Measurements from ENCODE around the gene NOP56. TPM values are rescaled to one million over a fixed set of nuclear protein-coding genes. Genes with fewer than 3 reads are reported as not detected.

Gene NOP56
- total RNA-seq, 1 donor from 2014 or later: 32.1 TPM

DNA sequence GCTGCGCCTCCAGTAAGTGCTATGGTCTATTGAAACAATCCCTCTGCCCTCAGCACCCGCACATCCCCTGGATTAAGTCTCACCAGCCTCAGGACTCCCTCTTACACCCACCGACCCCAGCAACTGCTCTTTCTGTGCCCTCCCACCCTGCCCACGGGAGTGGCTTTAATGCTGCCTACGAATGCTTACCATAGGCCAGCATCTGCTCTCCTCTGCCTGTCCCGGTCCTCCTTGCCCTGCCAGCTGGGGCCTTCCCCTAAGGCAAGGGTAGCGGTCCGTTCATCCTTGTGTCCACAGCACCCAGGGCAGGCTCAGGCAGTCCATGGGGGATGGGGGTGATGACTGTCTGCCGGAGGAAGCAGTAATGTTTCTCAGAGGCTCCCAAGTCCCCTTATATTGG is 44.2 kb downstream of the NOP56 start:
- DNase-seq (ENCODE audit: low spot score in 2 of 2): peak in 1 of 2 donors; percentile 41
- intact Hi-C loops (cut with DNase I): loop anchor here (10.0 kb wide), 1 partner anchor 178 kb away; the partner anchor contains the start of gene PTPRA
- Histone ChIP-seq H3K9me3 (no peaks in the 10 kb centered on the region), H3K27me3 (peaks cover 6% of the 10 kb centered on the region), H3K36me3 (no peaks in the 10 kb centered on the region), H3K4me3 (no peak overlapping the region), H3K4me1 (peaks cover 2 to 7% of the 10 kb centered on the region in 2 donors), H3K27ac (no peak overlapping the region)
- TF ChIP-seq, protein P1, sequence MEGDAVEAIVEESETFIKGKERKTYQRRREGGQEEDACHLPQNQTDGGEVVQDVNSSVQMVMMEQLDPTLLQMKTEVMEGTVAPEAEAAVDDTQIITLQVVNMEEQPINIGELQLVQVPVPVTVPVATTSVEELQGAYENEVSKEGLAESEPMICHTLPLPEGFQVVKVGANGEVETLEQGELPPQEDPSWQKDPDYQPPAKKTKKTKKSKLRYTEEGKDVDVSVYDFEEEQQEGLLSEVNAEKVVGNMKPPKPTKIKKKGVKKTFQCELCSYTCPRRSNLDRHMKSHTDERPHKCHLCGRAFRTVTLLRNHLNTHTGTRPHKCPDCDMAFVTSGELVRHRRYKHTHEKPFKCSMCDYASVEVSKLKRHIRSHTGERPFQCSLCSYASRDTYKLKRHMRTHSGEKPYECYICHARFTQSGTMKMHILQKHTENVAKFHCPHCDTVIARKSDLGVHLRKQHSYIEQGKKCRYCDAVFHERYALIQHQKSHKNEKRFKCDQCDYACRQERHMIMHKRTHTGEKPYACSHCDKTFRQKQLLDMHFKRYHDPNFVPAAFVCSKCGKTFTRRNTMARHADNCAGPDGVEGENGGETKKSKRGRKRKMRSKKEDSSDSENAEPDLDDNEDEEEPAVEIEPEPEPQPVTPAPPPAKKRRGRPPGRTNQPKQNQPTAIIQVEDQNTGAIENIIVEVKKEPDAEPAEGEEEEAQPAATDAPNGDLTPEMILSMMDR (IDR thresholded peaks at IDR 0.05): no peak

DNA sequence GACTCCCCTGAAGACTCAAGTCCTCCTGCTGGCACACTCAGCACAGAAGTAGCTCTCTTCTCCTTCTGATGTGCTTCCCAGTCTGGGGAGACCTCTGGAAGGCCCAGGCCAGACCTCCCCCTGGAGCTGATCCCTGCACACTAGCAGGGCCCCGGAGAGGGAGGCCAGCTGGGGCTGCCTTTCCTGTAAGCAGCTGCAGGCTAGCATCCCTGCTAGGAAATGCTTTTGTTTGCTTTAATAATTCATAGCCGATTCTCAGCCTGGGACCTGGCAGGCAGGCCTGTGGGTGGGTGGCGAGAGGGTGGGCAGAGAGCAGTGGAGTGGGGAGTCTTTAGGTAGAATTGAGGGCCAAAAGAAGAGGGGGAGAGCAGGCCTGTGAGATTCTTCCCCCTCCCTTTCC is 45.3 kb downstream of the NOP56 start:
- no peaks in the 10 kb centered on the region for H3K9me3 ChIP-seq
- no peak overlapping the region for H3K27ac ChIP-seq
- intact Hi-C loops (cut with DNase I): loop anchor here (10.0 kb wide), 1 partner anchor 177 kb away; the partner anchor contains the start of gene PTPRA
- H3K36me3 ChIP-seq: no peaks in the 10 kb centered on the region
- TF ChIP-seq, protein P1 (IDR thresholded peaks at IDR 0.05): no peak
- H3K27me3 ChIP-seq: peaks cover 6% of the 10 kb centered on the region
- H3K4me1 ChIP-seq: peaks cover 2 to 7% of the 10 kb centered on the region in 2 donors
- DNase-seq (ENCODE audit: low spot score in 2 of 2): no peak
- no peak overlapping the region for H3K4me3 ChIP-seq

DNA sequence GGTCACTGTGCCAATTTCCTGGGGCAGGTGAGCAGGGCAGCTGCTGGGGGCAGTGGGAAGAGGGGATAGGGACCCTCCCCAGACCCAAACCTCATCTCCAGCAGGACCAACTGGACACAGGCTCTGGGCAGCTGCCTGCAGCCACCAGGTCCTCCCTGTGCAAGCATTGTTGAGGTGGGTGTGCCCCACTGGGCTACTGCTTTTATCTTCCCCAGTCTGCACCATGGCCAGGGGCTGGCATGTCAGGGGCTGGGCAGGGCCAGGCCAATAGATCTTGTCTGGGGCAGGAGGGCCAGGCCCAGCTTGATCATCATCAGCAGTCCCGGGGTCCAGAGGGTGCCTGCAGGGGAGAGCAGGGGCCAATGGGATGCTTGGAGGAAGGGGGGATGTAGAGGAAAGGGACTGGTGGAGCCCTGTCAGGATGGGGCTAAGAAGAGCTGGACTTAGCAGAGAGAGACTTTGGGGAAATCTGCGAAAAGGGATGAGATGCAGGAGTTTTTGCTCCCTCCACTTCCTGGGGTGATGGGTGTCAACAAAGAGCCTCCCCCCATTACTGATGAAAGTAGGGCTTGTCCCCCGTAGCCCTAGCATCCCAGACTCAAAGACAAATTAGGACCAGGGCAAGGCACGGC is 45.9 kb downstream of the NOP56 start:
- DNase-seq (ENCODE audit: low spot score in 2 of 2): peak in 1 of 2 donors; percentile 51
- no peaks in the 10 kb centered on the region for H3K9me3 ChIP-seq
- no peaks in the 10 kb centered on the region for H3K36me3 ChIP-seq
- no peak overlapping the region for H3K27ac ChIP-seq
- H3K4me1 ChIP-seq: peaks cover 2 to 7% of the 10 kb centered on the region in 2 donors
- intact Hi-C loops (cut with DNase I): loop anchor here (10.0 kb wide), 1 partner anchor 176 kb away; the partner anchor contains the start of gene PTPRA
- TF ChIP-seq, protein P1 (IDR thresholded peaks at IDR 0.05): no peak
- peaks cover 6% of the 10 kb centered on the region for H3K27me3 ChIP-seq
- no peak overlapping the region for H3K4me3 ChIP-seq

DNA sequence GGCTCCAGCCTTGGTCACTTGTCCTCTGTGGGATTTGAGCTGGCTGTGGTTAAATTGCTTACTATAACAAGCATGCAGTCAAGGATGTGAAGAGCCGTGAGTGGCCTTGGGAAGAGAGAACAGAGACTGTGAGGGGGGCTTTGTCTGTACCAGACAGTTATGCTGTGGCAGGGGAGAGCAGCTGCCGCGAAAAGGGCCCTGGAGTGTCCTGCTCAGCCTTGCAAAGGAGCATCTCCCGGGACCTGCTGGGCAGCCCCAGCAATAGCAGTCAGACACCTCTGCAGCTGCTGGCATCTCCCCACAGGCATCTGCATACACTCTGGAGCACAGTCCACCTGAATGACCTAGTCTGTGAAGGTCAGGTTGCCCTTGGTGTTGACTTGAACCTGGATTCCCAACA is 46.5 kb downstream of the NOP56 start:
- Histone ChIP-seq H3K27ac (no peak overlapping the region), H3K9me3 (no peaks in the 10 kb centered on the region), H3K36me3 (no peaks in the 10 kb centered on the region), H3K4me3 (no peak overlapping the region), H3K4me1 (peaks cover 0 to 1% of the 10 kb centered on the region in 2 donors), H3K27me3 (peaks cover under 1% of the 10 kb centered on the region)
- TF ChIP-seq, protein P1 (IDR thresholded peaks at IDR 0.05): no peak
- intact Hi-C loops (cut with DNase I): loop anchor here (10.0 kb wide), 1 partner anchor 176 kb away; the partner anchor contains the start of gene PTPRA
- peak in 1 of 2 donors; percentile 54 for DNase-seq (ENCODE audit: low spot score in 2 of 2)

DNA sequence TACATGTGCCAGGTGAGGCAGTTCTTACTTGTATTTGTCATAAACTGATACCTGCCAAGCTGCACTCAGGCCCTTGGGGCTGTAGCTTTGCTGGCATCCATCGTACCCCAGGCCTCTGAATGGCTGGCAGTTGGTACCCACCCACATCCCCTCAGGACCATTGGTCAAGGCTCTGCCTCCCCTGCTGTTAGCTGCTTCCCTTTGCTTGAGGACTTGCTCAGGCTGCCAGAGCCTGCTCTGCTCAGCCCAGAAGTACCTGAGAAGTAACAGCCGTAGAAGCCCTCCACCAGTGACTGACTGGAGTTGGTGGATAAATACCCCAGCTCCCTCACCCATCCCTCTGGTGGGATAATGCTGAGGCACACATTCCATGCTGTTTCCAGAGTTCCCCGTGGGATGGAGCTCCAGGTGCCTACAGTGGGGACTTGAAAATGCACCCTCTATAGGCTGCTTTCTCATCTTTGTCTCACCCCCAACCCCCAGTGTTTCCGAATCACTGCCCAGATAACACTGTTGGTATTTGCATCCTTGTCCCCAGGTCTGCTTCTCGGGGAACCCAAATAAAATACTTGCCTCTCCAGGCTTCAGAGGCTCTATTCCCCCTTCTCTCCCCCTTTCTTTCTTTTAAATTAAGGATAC is 47.5 kb downstream of the NOP56 start:
- DNase-seq (ENCODE audit: low spot score in 2 of 2): no peak
- no peak overlapping the region for H3K4me3 ChIP-seq
- intact Hi-C loops (cut with DNase I): loop anchor here (10.0 kb wide), 1 partner anchor 175 kb away; the partner anchor contains the start of gene PTPRA
- H3K36me3 ChIP-seq: no peaks in the 10 kb centered on the region
- no peak overlapping the region for H3K27ac ChIP-seq
- no peaks in the 10 kb centered on the region for H3K9me3 ChIP-seq
- TF ChIP-seq, protein P1 (IDR thresholded peaks at IDR 0.05): no peak
- no peaks in the 10 kb centered on the region for H3K4me1 ChIP-seq
- no peaks in the 10 kb centered on the region for H3K27me3 ChIP-seq

All from ascending aorta (tissue), 2 donors.